ENCODE measurements around the gene OTUD5.
"Not testable (repeated sequence)": the region's sequence is repeated elsewhere in the genome, so short reads cannot be mapped to it uniquely, and the experiment has no call there.

Gene OTUD5

GRCh38 chrX:48981178-48981577, 23.8 kb upstream of the OTUD5 start:
- TF ChIP-seq POLR2AphosphoS5 (IDR thresholded peaks at IDR 0.05; ENCODE audit: low read depth), result no peak
- TF ChIP-seq, protein P1, sequence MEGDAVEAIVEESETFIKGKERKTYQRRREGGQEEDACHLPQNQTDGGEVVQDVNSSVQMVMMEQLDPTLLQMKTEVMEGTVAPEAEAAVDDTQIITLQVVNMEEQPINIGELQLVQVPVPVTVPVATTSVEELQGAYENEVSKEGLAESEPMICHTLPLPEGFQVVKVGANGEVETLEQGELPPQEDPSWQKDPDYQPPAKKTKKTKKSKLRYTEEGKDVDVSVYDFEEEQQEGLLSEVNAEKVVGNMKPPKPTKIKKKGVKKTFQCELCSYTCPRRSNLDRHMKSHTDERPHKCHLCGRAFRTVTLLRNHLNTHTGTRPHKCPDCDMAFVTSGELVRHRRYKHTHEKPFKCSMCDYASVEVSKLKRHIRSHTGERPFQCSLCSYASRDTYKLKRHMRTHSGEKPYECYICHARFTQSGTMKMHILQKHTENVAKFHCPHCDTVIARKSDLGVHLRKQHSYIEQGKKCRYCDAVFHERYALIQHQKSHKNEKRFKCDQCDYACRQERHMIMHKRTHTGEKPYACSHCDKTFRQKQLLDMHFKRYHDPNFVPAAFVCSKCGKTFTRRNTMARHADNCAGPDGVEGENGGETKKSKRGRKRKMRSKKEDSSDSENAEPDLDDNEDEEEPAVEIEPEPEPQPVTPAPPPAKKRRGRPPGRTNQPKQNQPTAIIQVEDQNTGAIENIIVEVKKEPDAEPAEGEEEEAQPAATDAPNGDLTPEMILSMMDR (IDR thresholded peaks at IDR 0.05; ENCODE audit: insufficient read depth, low read length), result no peak
- no peak for TF ChIP-seq SPI1 (IDR thresholded peaks at IDR 0.05; ENCODE audit: borderline replicate concordance, low read depth)
- TF ChIP-seq, protein P2, sequence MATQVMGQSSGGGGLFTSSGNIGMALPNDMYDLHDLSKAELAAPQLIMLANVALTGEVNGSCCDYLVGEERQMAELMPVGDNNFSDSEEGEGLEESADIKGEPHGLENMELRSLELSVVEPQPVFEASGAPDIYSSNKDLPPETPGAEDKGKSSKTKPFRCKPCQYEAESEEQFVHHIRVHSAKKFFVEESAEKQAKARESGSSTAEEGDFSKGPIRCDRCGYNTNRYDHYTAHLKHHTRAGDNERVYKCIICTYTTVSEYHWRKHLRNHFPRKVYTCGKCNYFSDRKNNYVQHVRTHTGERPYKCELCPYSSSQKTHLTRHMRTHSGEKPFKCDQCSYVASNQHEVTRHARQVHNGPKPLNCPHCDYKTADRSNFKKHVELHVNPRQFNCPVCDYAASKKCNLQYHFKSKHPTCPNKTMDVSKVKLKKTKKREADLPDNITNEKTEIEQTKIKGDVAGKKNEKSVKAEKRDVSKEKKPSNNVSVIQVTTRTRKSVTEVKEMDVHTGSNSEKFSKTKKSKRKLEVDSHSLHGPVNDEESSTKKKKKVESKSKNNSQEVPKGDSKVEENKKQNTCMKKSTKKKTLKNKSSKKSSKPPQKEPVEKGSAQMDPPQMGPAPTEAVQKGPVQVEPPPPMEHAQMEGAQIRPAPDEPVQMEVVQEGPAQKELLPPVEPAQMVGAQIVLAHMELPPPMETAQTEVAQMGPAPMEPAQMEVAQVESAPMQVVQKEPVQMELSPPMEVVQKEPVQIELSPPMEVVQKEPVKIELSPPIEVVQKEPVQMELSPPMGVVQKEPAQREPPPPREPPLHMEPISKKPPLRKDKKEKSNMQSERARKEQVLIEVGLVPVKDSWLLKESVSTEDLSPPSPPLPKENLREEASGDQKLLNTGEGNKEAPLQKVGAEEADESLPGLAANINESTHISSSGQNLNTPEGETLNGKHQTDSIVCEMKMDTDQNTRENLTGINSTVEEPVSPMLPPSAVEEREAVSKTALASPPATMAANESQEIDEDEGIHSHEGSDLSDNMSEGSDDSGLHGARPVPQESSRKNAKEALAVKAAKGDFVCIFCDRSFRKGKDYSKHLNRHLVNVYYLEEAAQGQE (IDR thresholded peaks at IDR 0.05; ENCODE audit: insufficient replicate concordance, low read depth), result no peak
- no peak for TF ChIP-seq GABPA (IDR thresholded peaks at IDR 0.05; ENCODE audit: low read depth)

DNA sequence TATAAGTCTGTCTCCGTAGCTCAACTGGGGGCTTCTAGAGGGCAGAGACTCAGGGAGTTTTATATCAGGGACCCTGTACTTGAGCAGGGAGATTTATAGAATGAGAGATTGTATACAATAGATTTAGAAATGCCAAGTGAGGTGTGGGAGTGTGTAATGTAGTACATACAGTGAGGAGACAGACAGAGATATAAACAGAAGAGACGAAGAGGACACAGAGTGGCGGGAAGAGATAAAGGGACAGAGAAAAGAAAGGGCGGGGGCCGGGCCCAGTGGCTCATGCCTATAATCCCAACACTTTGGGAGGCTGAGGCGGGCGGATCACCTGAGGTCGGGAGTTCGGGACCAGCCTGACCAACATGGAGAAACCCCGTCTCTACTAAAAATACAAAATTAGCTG, 22.9 kb upstream of the OTUD5 start:
- DNase-seq (ENCODE audit: low read depth in 1 of 2, low spot score in 1 of 2); H3K4me3 ChIP-seq (replicated peaks; ENCODE audit: insufficient read depth, low read length); H3K27ac ChIP-seq (replicated peaks); H3K27me3 ChIP-seq (ENCODE audit: insufficient read depth, poor library complexity, severe bottlenecking): not testable (repeated sequence)

More at GRCh38 chrX:48981178-48981577, 23.8 kb upstream of the OTUD5 start:
- Histone ChIP-seq H3K27ac (replicated peaks) (no peak overlapping the region), H3K4me3 (replicated peaks; ENCODE audit: insufficient read depth, low read length) (no peak overlapping the region), H3K27me3 (ENCODE audit: insufficient read depth, poor library complexity, severe bottlenecking) (no peaks in the 10 kb centered on the region)
- DNase-seq (ENCODE audit: low read depth in 1 of 2, low spot score in 1 of 2), result no peak

GRCh38 chrX:48978226-48978625, 20.8 kb upstream of the OTUD5 start:
- no peak for TF ChIP-seq SPI1 (IDR thresholded peaks at IDR 0.05; ENCODE audit: borderline replicate concordance, low read depth)
- TF ChIP-seq POLR2AphosphoS5 (IDR thresholded peaks at IDR 0.05; ENCODE audit: low read depth), result no peak
- no peak for TF ChIP-seq GABPA (IDR thresholded peaks at IDR 0.05; ENCODE audit: low read depth)
- TF ChIP-seq, protein P1 (IDR thresholded peaks at IDR 0.05; ENCODE audit: insufficient read depth, low read length), result no peak
- TF ChIP-seq, protein P2 (IDR thresholded peaks at IDR 0.05; ENCODE audit: insufficient replicate concordance, low read depth), result no peak
- no peak for DNase-seq (ENCODE audit: low read depth in 1 of 2, low spot score in 1 of 2)
- no peaks in the 10 kb centered on the region for H3K27me3 ChIP-seq (ENCODE audit: insufficient read depth, poor library complexity, severe bottlenecking)

GRCh38 chrX:48976086-48976485, 18.7 kb upstream of the OTUD5 start:
- DNase-seq (ENCODE audit: low read depth in 1 of 2, low spot score in 1 of 2), result peak in 1 of 2 experiments; percentile 38
- H3K27me3 ChIP-seq (ENCODE audit: insufficient read depth, poor library complexity, severe bottlenecking), result no peaks in the 10 kb centered on the region
- H3K27ac ChIP-seq (replicated peaks), result no peak overlapping the region
- TF ChIP-seq, protein P1 (IDR thresholded peaks at IDR 0.05; ENCODE audit: insufficient read depth, low read length), result no peak
- peak; percentile 77 for TF ChIP-seq SPI1 (IDR thresholded peaks at IDR 0.05; ENCODE audit: borderline replicate concordance, low read depth)
- no peak overlapping the region for H3K4me3 ChIP-seq (replicated peaks; ENCODE audit: insufficient read depth, low read length)

More at GRCh38 chrX:48978226-48978625, 20.8 kb upstream of the OTUD5 start:
- H3K27ac ChIP-seq (replicated peaks), result no peak overlapping the region
- H3K4me3 ChIP-seq (replicated peaks; ENCODE audit: insufficient read depth, low read length), result no peak overlapping the region
